ENCODE data around the gene ERC1. TPM values are rescaled to one million over a fixed set of nuclear protein-coding genes. Genes with fewer than 3 reads are reported as not detected.

The ERC1 gene
- total RNA-seq, 1 experiment from 2014 or later: 40.4 TPM

- H3K4me3 ChIP-seq (ENCODE audit: low read depth in 2 of 2, low read length in 2 of 2): no peak overlapping the region
- ATAC-seq: no peak
- intact Hi-C loops (cut with micrococcal nuclease; ENCODE audit: unreplicated experiment): no loop called here
- no peak for DNase-seq (ENCODE audit: low read depth, low spot score)
- BruUV-seq (replicated peaks): no TSS peak
- TF ChIP-seq TCF7L2 (IDR thresholded peaks at IDR 0.05; ENCODE audit: low read depth, low read length) (no peak), REST (IDR thresholded peaks at IDR 0.05; ENCODE audit: insufficient read depth in 1 of 2, low read depth in 2 of 2, low read length in 1 of 2) (no peak), SIN3A (IDR thresholded peaks at IDR 0.05; ENCODE audit: borderline replicate concordance, insufficient read depth, low read depth, low read length) (no peak), POLR2AphosphoS5 (IDR thresholded peaks at IDR 0.05; ENCODE audit: low read depth, low read length) (no peak), CTCF (IDR thresholded peaks at IDR 0.05) (no peak)
- no peaks in the 10 kb centered on the region for H3K27me3 ChIP-seq (ENCODE audit: control insufficient read depth, insufficient read depth, low read length)
- H3K9me3 ChIP-seq (ENCODE audit: control insufficient read depth, insufficient read depth, low read depth, low read length): no peaks in the 10 kb centered on the region
- H3K27ac ChIP-seq (ENCODE audit: low read length): no peak overlapping the region
- in situ Hi-C loops (cut with HindIII; ENCODE audit: low pct_unique_long_range_greater_than_20kb, low sequenced_read_pairs): no loop called here
- no peaks in the 10 kb centered on the region for H3K36me3 ChIP-seq (ENCODE audit: control insufficient read depth, insufficient read depth, low read length)
- CTCF ChIA-PET: no interaction called here
- POLR2A ChIA-PET: no interaction called here
- H3K4me1 ChIP-seq (ENCODE audit: control insufficient read depth, insufficient read depth, low read length): no peaks in the 10 kb centered on the region
Observed at GRCh38 chr12:1284611-1285010, 293.6 kb downstream of the ERC1 start.

- Histone ChIP-seq H3K9me3 (ENCODE audit: control insufficient read depth, insufficient read depth, low read depth, low read length) (no peaks in the 10 kb centered on the region), H3K27ac (ENCODE audit: low read length) (no peak overlapping the region), H3K4me1 (ENCODE audit: control insufficient read depth, insufficient read depth, low read length) (no peaks in the 10 kb centered on the region), H3K4me3 (ENCODE audit: low read depth in 2 of 2, low read length in 2 of 2) (no peak overlapping the region), H3K36me3 (ENCODE audit: control insufficient read depth, insufficient read depth, low read length) (peaks cover 2% of the 10 kb centered on the region; the same call in 1 of the 2 replicates), H3K27me3 (ENCODE audit: control insufficient read depth, insufficient read depth, low read length) (no peaks in the 10 kb centered on the region)
- ATAC-seq: no peak
- intact Hi-C loops (cut with micrococcal nuclease; ENCODE audit: unreplicated experiment) (no loop called here), in situ Hi-C loops (cut with HindIII; ENCODE audit: low pct_unique_long_range_greater_than_20kb, low sequenced_read_pairs) (no loop called here)
- TF ChIP-seq CTCF (IDR thresholded peaks at IDR 0.05) (no peak), REST (IDR thresholded peaks at IDR 0.05; ENCODE audit: insufficient read depth in 1 of 2, low read depth in 2 of 2, low read length in 1 of 2) (no peak), TCF7L2 (IDR thresholded peaks at IDR 0.05; ENCODE audit: low read depth, low read length) (no peak), POLR2AphosphoS5 (IDR thresholded peaks at IDR 0.05; ENCODE audit: low read depth, low read length) (no peak), SIN3A (IDR thresholded peaks at IDR 0.05; ENCODE audit: borderline replicate concordance, insufficient read depth, low read depth, low read length) (no peak)
- no TSS peak for BruUV-seq (replicated peaks)
- DNase-seq (ENCODE audit: low read depth, low spot score): no peak
- CTCF ChIA-PET: no interaction called here
- POLR2A ChIA-PET: no interaction called here
Observed at GRCh38 chr12:1287446-1287975, 296.5 kb downstream of the ERC1 start.
